GM10248 (cell line): ENCODE results near the gene ATP5F1A.
"Not testable (repeated sequence)": the region's sequence is repeated elsewhere in the genome, so short reads cannot be mapped to it uniquely, and the experiment has no call there.

Source experiments
- CTCF ChIA-PET: fragments of 300-600 bp; sonication (Branson Sonifier 250); formaldehyde crosslinking; extraction: SDS; loops from one replicate; lab custom pipeline; 2021; ENCODE audit warnings: antibody characterized with exemption; lab: Yijun Ruan, JAX
- POLR2A ChIA-PET: fragments of 350-650 bp; sonication (Branson Sonifier 250); formaldehyde crosslinking; extraction: SDS; loops from one replicate; lab custom pipeline; 2020; ENCODE audit warnings: antibody characterized with exemption; lab: Yijun Ruan, JAX
- DNase-seq: peaks from one replicate; pipeline ENCODE4 v3.0.0; 2012; ENCODE audit errors: extremely low spot score
- TF ChIP-seq, protein P1 (sequence below): IDR thresholded peaks from 2 replicates; pipeline ENCODE4 v1.5.1; 2012; ENCODE audit warnings: mild to moderate bottlenecking, low read depth; ENCODE audit errors: extremely low read depth, missing control alignments, control extremely low read depth

ATP5F1A gene

GRCh38 chr18:46097801-46098615, at the start of gene ATP5F1A:
Gene ATP5F1A, minus strand, starts transcription at chr18:46098296. Its CDS starts 65 bp downstream, at chr18:46098231.
- TF ChIP-seq, protein P1, sequence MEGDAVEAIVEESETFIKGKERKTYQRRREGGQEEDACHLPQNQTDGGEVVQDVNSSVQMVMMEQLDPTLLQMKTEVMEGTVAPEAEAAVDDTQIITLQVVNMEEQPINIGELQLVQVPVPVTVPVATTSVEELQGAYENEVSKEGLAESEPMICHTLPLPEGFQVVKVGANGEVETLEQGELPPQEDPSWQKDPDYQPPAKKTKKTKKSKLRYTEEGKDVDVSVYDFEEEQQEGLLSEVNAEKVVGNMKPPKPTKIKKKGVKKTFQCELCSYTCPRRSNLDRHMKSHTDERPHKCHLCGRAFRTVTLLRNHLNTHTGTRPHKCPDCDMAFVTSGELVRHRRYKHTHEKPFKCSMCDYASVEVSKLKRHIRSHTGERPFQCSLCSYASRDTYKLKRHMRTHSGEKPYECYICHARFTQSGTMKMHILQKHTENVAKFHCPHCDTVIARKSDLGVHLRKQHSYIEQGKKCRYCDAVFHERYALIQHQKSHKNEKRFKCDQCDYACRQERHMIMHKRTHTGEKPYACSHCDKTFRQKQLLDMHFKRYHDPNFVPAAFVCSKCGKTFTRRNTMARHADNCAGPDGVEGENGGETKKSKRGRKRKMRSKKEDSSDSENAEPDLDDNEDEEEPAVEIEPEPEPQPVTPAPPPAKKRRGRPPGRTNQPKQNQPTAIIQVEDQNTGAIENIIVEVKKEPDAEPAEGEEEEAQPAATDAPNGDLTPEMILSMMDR, result no peak
- DNase-seq, result peak; percentile 90
- POLR2A ChIA-PET, result interaction anchor here (0.6 kb wide), 1 partner anchor 34 kb away, joined by 5 read pairs; no protein-coding TSS in a partner anchor
- CTCF ChIA-PET, result interaction anchor here (0.8 to 1.3 kb wide), 3 partner anchors 24 to 431 kb away, joined by 3 to 5 read pairs (median 5); a partner anchor contains a TSS

DNA sequence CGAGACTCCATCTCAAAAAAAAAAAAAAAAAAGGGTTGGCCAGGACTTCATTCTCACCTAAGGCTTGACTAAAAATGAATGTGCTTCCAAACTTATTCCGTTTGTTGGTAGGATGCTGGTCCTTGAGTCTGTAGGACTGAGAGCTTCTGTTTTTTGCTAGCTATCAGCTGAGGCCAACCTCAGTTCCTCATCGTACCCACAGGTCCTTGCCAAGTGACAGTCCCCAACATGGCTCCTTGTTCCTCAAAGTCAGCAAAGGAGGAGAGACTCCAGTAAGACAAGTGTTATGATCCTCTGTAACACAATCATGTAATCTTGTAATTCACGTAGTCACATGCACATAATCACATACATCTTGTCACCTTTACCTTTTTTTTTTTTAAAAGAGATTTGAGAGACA, 43.1 kb upstream of the ATP5F1A start:
- ChIA-PET POLR2A (interaction anchor here (0.7 kb wide), 1 partner anchor 110 kb away, joined by 3 read pairs; no protein-coding TSS in a partner anchor), CTCF (interaction anchor here (1.0 to 2.8 kb wide), 3 partner anchors 12 to 516 kb away, joined by 3 to 12 read pairs (median 11); partner anchors contain the start of gene LOXHD1)
- TF ChIP-seq, protein P1, result no peak
- DNase-seq, result no peak

- TF ChIP-seq, protein P1, result no peak
- ChIA-PET POLR2A (no interaction called here), CTCF (interaction anchor here (1.1 to 2.8 kb wide), 3 partner anchors 9 to 517 kb away, joined by 3 to 12 read pairs (median 11); partner anchors contain the start of gene LOXHD1)
- no peak for DNase-seq
Observed at GRCh38 chr18:46140173-46140572, 42.1 kb upstream of the ATP5F1A start.

- DNase-seq, result no peak
- CTCF ChIA-PET, result interaction anchor here (1.0 to 2.9 kb wide), 4 partner anchors 13 to 149 kb away, joined by 3 to 17 read pairs (median 6); a partner anchor contains a TSS
- POLR2A ChIA-PET, result no interaction called here
- TF ChIP-seq, protein P1, result no peak
Observed at GRCh38 chr18:46134920-46135675, 37.0 kb upstream of the ATP5F1A start.

DNA sequence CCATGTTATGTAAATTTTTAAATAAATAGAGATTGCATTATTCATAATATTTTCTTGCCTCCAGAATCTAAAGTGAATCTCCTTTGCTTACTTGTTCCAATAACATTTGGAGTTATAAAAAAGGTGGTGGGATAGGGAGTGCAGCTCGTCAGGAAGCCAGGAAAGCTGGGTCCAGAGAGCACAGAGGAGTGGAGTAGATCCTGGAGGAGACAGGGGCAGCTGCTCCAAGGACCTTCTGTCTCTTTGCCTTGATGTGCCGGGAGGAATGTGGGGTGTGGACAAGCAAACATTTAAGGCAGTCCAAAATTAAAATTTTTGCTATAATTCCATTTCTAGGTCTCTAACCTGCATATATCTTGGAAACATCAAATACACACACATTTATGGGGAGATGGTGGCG, 35.4 kb upstream of the ATP5F1A start:
- no peak for DNase-seq
- TF ChIP-seq, protein P1, result no peak
- CTCF ChIA-PET, result no interaction called here
- POLR2A ChIA-PET, result no interaction called here

DNA sequence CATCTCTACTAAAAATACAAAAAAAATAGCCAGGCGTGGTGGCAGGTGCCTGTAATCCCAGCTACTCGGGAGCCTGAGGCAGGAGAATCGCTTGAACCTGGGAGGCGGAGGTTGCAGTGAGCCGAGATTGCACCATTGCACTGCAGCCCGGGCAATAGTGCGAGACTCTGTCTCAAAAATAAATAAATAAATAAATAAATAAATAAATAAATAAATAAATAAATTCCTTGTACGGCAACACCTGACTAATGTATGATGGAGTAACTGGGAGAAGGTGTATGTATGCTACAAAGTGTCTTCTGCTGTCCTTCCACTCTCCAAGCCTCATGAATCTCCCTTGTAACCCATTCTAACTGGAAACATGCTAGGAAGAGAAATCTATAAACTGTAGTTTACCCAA, 32.5 kb upstream of the ATP5F1A start:
- DNase-seq, POLR2A ChIA-PET: not testable (repeated sequence)
- CTCF ChIA-PET, result interaction anchor here (1.1 kb wide), 1 partner anchor 12 kb away, joined by 3 read pairs; no protein-coding TSS in a partner anchor
